GM23338 (cell line): ENCODE data around the gene SUGCT. TPM values are rescaled to one million over a fixed set of nuclear protein-coding genes. Genes with fewer than 3 reads are reported as not detected.

Source experiments
- ATAC-seq: fragments of 200-7000 bp; cut with Tn5 transposase; 3 replicates; pipeline ENCODE4 v1.9.1; 2020
- DNase-seq: peaks from one replicate; pipeline ENCODE4 v3.0.0-alpha.2; 2015; ENCODE audit warnings: low spot score
- H2AFZ ChIP-seq: fragments of 200-600 bp; sonication (generic); 2 replicates; pipeline ENCODE4 v1.8.0; 2016; ENCODE audit warnings: antibody characterized with exemption, mild to moderate bottlenecking, moderate library complexity
- H3F3A ChIP-seq: fragments of 200-600 bp; sonication (generic); replicated peaks from 2 replicates; pipeline ENCODE4 v1.8.0; 2017; ENCODE audit warnings: antibody characterized with exemption, mixed run types, low read depth
- H3K27ac ChIP-seq: fragments of 200-600 bp; sonication (generic); 2 replicates; pipeline ENCODE4 v1.6.1; 2016; ENCODE audit warnings: low read depth
- H3K27me3 ChIP-seq: fragments of 200-600 bp; sonication (generic); 2 replicates; pipeline ENCODE4 v1.8.0; 2016; ENCODE audit warnings: mild to moderate bottlenecking, mixed run types, moderate library complexity; ENCODE audit not compliant: insufficient read depth
- H3K36me3 ChIP-seq: fragments of 200-600 bp; sonication (generic); 2 replicates; pipeline ENCODE4 v1.8.0; 2016; ENCODE audit warnings: mild to moderate bottlenecking; ENCODE audit not compliant: insufficient read depth
- H3K4me1 ChIP-seq: fragments of 200-600 bp; sonication (generic); 2 replicates; pipeline ENCODE4 v1.8.0; 2016; ENCODE audit warnings: mild to moderate bottlenecking, moderate library complexity; ENCODE audit not compliant: insufficient read depth
- H3K4me2 ChIP-seq: fragments of 200-600 bp; sonication (generic); 2 replicates; pipeline ENCODE4 v1.7.1; 2017; ENCODE audit warnings: mixed run types
- H3K4me3 ChIP-seq: fragments of 200-600 bp; sonication (generic); 2 replicates; pipeline ENCODE4 v1.6.1; 2016; ENCODE audit warnings: mixed run types
- H3K79me2 ChIP-seq: fragments of 200-600 bp; sonication (generic); replicated peaks from 2 replicates; pipeline ENCODE4 v1.8.0; 2017; ENCODE audit warnings: mild to moderate bottlenecking; ENCODE audit not compliant: insufficient read depth
- H3K9me2 ChIP-seq: fragments of 200-600 bp; sonication (generic); 2 replicates; pipeline ENCODE4 v1.8.0; 2017; ENCODE audit not compliant: insufficient read depth
- H4K20me1 ChIP-seq: fragments of 200-600 bp; sonication (generic); replicated peaks from 2 replicates; pipeline ENCODE4 v1.8.0; 2017; ENCODE audit warnings: mild to moderate bottlenecking; ENCODE audit not compliant: insufficient read depth
- H3K27ac Mint-ChIP-seq: 2 replicates; pipeline ENCODE4 v1.8.0; 2020; ENCODE audit warnings: inconsistent platforms, mild to moderate bottlenecking, moderate library complexity, mixed read lengths
- H3K27me3 Mint-ChIP-seq: 3 replicates; pipeline ENCODE4 v1.8.0; 2022; ENCODE audit warnings: low read depth, mild to moderate bottlenecking, moderate library complexity, mixed read lengths, inconsistent platforms; ENCODE audit not compliant: insufficient read depth, poor library complexity
- H3K36me3 Mint-ChIP-seq: 3 replicates; pipeline ENCODE4 v1.8.0; 2021; ENCODE audit warnings: low read depth, mild to moderate bottlenecking, inconsistent platforms, moderate library complexity, mixed read lengths
- H3K4me1 Mint-ChIP-seq: 3 replicates; pipeline ENCODE4 v1.8.0; 2020; ENCODE audit warnings: mild to moderate bottlenecking, inconsistent platforms, mixed read lengths
- H3K4me3 Mint-ChIP-seq: 3 replicates; pipeline ENCODE4 v1.8.0; 2021; ENCODE audit warnings: moderate library complexity, mild to moderate bottlenecking, inconsistent platforms, mixed read lengths
- H3K9me3 Mint-ChIP-seq: 3 replicates; pipeline ENCODE4 v1.8.0; 2020; ENCODE audit warnings: moderate library complexity, mild to moderate bottlenecking, inconsistent platforms, mixed read lengths
- CREB1 ChIP-seq: fragments of 250-450 bp; sonication (Bioruptor Pico); IDR thresholded peaks from 2 replicates; pipeline ENCODE4 v1.5.0; 2020; ENCODE audit warnings: low read depth, mild to moderate bottlenecking, moderate library complexity
- CTCF ChIP-seq, 2 experiments: fragments of 200-600 bp in 1 of 2; sonication (generic) in 1 of 2; conservative IDR thresholded peaks; 2 replicates each; pipeline versions ENCODE4 v1.5.1 to v1.6.1; 2016 to 2017; ENCODE audit warnings: antibody characterized with exemption in 2 of 2, low read depth in 2 of 2, mild to moderate bottlenecking in 2 of 2, moderate library complexity in 1 of 2
- EZH2 ChIP-seq: fragments of 200-600 bp; sonication (generic); IDR thresholded peaks from one replicate; pipeline ENCODE4 v1.8.0; 2017; ENCODE audit warnings: antibody characterized with exemption, mild to moderate bottlenecking, low read depth; ENCODE audit not compliant: unreplicated experiment
- JUNB ChIP-seq: IDR thresholded peaks from one replicate; pipeline ENCODE4 v1.6.1; 2016; ENCODE audit warnings: antibody characterized with exemption; ENCODE audit not compliant: unreplicated experiment
- POLR2AphosphoS5 ChIP-seq: IDR thresholded peaks from 2 replicates; pipeline ENCODE4 v1.6.1; 2016; ENCODE audit warnings: antibody characterized with exemption, low read depth
- STAT1 ChIP-seq: IDR thresholded peaks from one replicate; pipeline ENCODE4 v1.6.1; 2016; ENCODE audit warnings: antibody characterized with exemption; ENCODE audit not compliant: unreplicated experiment
- ZNF114 ChIP-seq: fragments of 250-450 bp; sonication (Bioruptor Pico); IDR thresholded peaks from 2 replicates; pipeline ENCODE4 v1.5.0; 2020; ENCODE audit warnings: mild to moderate bottlenecking, moderate library complexity
- ZNF331 ChIP-seq: fragments of 250-450 bp; sonication (Bioruptor Pico); IDR thresholded peaks from 2 replicates; pipeline ENCODE4 v1.5.0; 2020; ENCODE audit warnings: low read depth, mild to moderate bottlenecking, moderate library complexity
- ZNF462 ChIP-seq: fragments of 250-450 bp; sonication (Bioruptor Pico); IDR thresholded peaks from 2 replicates; pipeline ENCODE4 v1.5.0; 2020; ENCODE audit warnings: mild to moderate bottlenecking, moderate library complexity
- long read RNA-seq: library from polyadenylated mRNA; unstranded; transcript quantifications from one replicate; pipeline ENCODE4 v2.0.0, GENCODE V29; 2020; ENCODE audit not compliant: unreplicated experiment
- polyA plus RNA-seq: library from polyadenylated mRNA; unstranded; fragments of >200 nt; fragmentation: Nextera tagmentation; extraction: Ambion mirVana; gene quantifications from 2 replicates; pipeline ENCODE4 v1.2.1, GENCODE V29; 2016
- total RNA-seq: library from RNA; depleted of rRNA; stranded (reverse); fragments of >200 nt; shearing (Covaris generic); gene quantifications from 2 replicates; pipeline ENCODE4 v1.2.3, GENCODE V29; 2014; rRNA removed
- TF ChIP-seq, protein P1 (sequence below): IDR thresholded peaks from 2 replicates; pipeline ENCODE4 v1.6.1; 2016; ENCODE audit warnings: antibody characterized with exemption

SUGCT gene
- total RNA-seq: 2.1 and 5.6 TPM in 2 replicates
- polyA plus RNA-seq: 4.2 and 5.2 TPM in 2 replicates
- long read RNA-seq: 0 reads

DNA sequence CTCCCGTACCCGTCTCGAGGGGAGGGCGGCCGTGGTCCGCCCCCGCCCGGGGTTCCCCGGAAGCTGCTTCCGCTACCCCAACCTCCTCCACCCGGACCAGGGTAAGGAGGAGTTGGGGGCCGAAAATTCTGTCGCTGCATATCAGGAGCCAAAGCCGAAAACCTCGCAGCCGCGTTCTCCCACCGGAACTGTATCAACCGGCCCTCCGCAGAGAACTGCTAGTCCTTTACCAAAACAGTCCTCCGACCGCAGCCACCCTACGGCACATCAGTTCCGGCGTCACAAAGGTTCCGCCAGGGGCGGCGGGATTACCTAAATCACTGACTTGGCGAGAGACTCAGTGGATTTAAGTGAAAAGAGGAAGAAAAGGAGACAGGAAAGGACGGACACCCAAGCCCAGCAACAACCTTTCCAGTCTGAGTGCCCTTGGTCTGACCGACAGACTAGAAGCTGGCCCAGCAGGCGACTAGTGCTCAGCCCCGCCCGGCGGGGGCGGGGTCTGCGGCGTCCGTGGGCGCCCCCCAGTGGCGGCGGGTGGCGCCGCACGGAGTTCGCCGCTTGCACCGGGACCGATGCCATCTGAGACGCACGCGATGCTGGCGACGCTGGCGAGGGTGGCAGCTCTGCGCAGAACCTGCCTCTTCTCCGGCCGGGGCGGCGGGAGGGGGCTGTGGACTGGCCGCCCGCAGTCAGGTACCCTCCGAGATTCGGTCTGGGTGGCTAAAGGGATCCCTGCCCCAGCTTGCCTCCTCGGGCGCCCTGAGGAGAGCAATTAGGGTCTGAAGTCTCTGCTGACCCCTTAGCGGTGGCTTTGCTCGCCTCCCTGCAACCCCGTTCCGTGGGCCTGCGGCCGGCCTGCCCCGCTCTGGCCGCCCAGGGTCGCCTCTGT lies at the start of gene SUGCT, which contains the start of gene MPLKIP:
SUGCT (plus strand) TSS at position 578 of the 889 bp plus-strand sequence.
MPLKIP (minus strand) TSS at position 195 of the 889 bp plus-strand sequence; CDS start at position 140, 55 bp downstream.
- DNase-seq (peak; percentile 89), ATAC-seq (peak; percentile 88)
- Histone ChIP-seq H4K20me1 (no peaks in the 10 kb centered on the region; the same call in none of the 2 replicates), H3K9me2 (no peaks in the 10 kb centered on the region), H2AFZ (peak within 1 kb of the TSS; percentile 100), H3K36me3 (no peaks in the 10 kb centered on the region), H3F3A (no peaks in the 10 kb centered on the region), H3K4me2 (peak within 1 kb of the TSS; percentile 91), H3K4me1 (peaks cover 6% of the 10 kb centered on the region; the same call in 1 of the 2 replicates), H3K4me3 (peak within 1 kb of the TSS; percentile 97), H3K27me3 (peaks cover 17% of the 10 kb centered on the region), H3K79me2 (peaks cover 44% of the 10 kb centered on the region), H3K27ac (peak within 1 kb of the TSS; percentile 95)
- Mint-ChIP-seq H3K27ac (peak within 1 kb of the TSS; percentile 98), H3K4me3 (peak within 1 kb of the TSS; percentile 95), H3K27me3 (peaks cover 13% of the 10 kb centered on the region), H3K4me1 (peaks cover 4% of the 10 kb centered on the region; the same call in 2 of the 3 replicates), H3K9me3 (no peaks in the 10 kb centered on the region), H3K36me3 (no peaks in the 10 kb centered on the region; the same call in 2 of the 3 replicates)
- TF ChIP-seq CTCF (conservative IDR thresholded peaks at IDR 0.05; ENCODE audit: low read depth in 2 of 2) (peak; percentile 72 to 81), CREB1 (peak; percentile 21; the same call in 1 of the 2 replicates), POLR2AphosphoS5 (peak; percentile 63), JUNB (no peak)
- TF ChIP-seq, protein P1, sequence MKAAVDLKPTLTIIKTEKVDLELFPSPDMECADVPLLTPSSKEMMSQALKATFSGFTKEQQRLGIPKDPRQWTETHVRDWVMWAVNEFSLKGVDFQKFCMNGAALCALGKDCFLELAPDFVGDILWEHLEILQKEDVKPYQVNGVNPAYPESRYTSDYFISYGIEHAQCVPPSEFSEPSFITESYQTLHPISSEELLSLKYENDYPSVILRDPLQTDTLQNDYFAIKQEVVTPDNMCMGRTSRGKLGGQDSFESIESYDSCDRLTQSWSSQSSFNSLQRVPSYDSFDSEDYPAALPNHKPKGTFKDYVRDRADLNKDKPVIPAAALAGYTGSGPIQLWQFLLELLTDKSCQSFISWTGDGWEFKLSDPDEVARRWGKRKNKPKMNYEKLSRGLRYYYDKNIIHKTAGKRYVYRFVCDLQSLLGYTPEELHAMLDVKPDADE: peak; percentile 62

DNA sequence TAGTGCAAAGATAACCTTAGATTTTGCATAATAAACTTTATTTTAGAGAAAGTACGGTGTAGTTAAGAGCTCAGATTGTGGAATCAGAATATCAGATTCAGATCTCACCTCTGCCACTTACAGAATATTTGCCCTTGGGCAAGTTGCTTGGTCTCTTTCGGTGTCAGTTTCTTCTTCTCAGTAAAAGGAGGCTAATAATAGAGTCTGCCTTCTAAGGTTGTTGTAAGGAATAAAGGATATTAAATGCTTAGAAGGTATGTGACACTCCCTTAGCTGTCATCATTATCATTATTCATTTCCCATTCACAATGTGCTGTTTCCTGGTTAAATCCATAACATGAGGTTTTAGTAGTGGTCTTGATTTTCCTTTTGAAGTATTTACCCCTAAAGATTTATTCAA lies 42.6 kb upstream of the SUGCT start:
- Mint-ChIP-seq H3K36me3 (peaks cover 44% of the 10 kb centered on the region), H3K27me3 (no peaks in the 10 kb centered on the region), H3K9me3 (no peaks in the 10 kb centered on the region), H3K4me3 (no peak overlapping the region), H3K27ac (no peak overlapping the region), H3K4me1 (peaks cover 20% of the 10 kb centered on the region)
- Histone ChIP-seq H3K4me2 (no peak overlapping the region), H3K79me2 (no peaks in the 10 kb centered on the region), H2AFZ (no peak overlapping the region), H3F3A (no peaks in the 10 kb centered on the region), H3K36me3 (peaks cover 6% of the 10 kb centered on the region), H3K4me3 (no peak overlapping the region), H3K27me3 (no peaks in the 10 kb centered on the region), H3K9me2 (no peaks in the 10 kb centered on the region), H4K20me1 (peaks cover 3% of the 10 kb centered on the region; the same call in 1 of the 2 replicates), H3K27ac (no peak overlapping the region), H3K4me1 (peaks cover 22% of the 10 kb centered on the region)
- DNase-seq (no peak), ATAC-seq (no peak)
- TF ChIP-seq EZH2 (no peak), JUNB (no peak), STAT1 (no peak), ZNF114 (CRISPR knock-in tag) (no peak), ZNF331 (CRISPR knock-in tag) (no peak), ZNF462 (CRISPR knock-in tag) (no peak)
